OCI-LY7 (cell line): Measurements from ENCODE around the gene MIEF2. TPM values are rescaled to one million over a fixed set of nuclear protein-coding genes. Genes with fewer than 3 reads are reported as not detected.

Source experiments
- BruUV-seq: library from RNA; stranded (reverse); fragments of 400-500 nt; replicated peaks from 2 replicates; lab custom pipeline; 2021; lab: Mats Ljungman, UMichigan
- CTCF ChIA-PET: fragments of 300-600 bp; sonication (Branson Sonifier 250); formaldehyde crosslinking; loops from one replicate; lab custom pipeline; 2022; ENCODE audit warnings: antibody characterized with exemption; ENCODE audit not compliant: unreplicated experiment; lab: Charles Lee
- POLR2A ChIA-PET: fragments of 300-600 bp; sonication (Branson Sonifier 250); formaldehyde crosslinking; loops from one replicate; lab custom pipeline; 2022; ENCODE audit warnings: antibody characterized with exemption; lab: Charles Lee
- DNase-seq: peaks from one replicate; pipeline ENCODE4 v3.0.0-alpha.2; 2015; ENCODE audit warnings: low spot score
- H2AFZ ChIP-seq: fragments of 200-600 bp; sonication (generic), shearing (Covaris generic); 2 replicates; pipeline ENCODE4 v1.6.1; 2014; ENCODE audit warnings: mild to moderate bottlenecking, antibody characterized with exemption, low read length, moderate library complexity
- H3K27ac ChIP-seq: fragments of 200-600 bp; sonication (generic); 2 replicates; pipeline ENCODE4 v1.5.1; 2014; ENCODE audit warnings: mixed run types, low read depth, mild to moderate bottlenecking, moderate library complexity, low read length, inconsistent platforms; ENCODE audit not compliant: poor library complexity, severe bottlenecking
- H3K36me3 ChIP-seq: fragments of 200-600 bp; sonication (generic); 2 replicates; pipeline ENCODE4 v1.6.1; 2014; ENCODE audit warnings: mild to moderate bottlenecking, antibody characterized with exemption, low read length, moderate library complexity, mixed read lengths; ENCODE audit not compliant: insufficient read depth
- H3K4me1 ChIP-seq: fragments of 200-600 bp; sonication (generic); 2 replicates; pipeline ENCODE4 v1.5.1; 2014; ENCODE audit warnings: mild to moderate bottlenecking, low read length; ENCODE audit not compliant: insufficient read depth, poor library complexity, severe bottlenecking
- H3K4me2 ChIP-seq: fragments of 200-600 bp; sonication (generic); 2 replicates; pipeline ENCODE4 v1.6.1; 2014; ENCODE audit warnings: mild to moderate bottlenecking, low read length
- H3K4me3 ChIP-seq: fragments of 200-600 bp; sonication (generic); 2 replicates; pipeline ENCODE4 v1.5.1; 2014; ENCODE audit warnings: mild to moderate bottlenecking, low read depth, low read length; ENCODE audit not compliant: poor library complexity, severe bottlenecking
- H3K79me2 ChIP-seq: fragments of 200-600 bp; sonication (generic); 2 replicates; pipeline ENCODE4 v1.6.1; 2016; ENCODE audit warnings: low read depth, mild to moderate bottlenecking, low read length, moderate library complexity, mixed read lengths; ENCODE audit not compliant: insufficient read depth
- H3K9me2 ChIP-seq: fragments of 200-600 bp; sonication (generic); 2 replicates; pipeline ENCODE4 v1.6.1; 2016; ENCODE audit warnings: mild to moderate bottlenecking, low read length, mixed read lengths; ENCODE audit not compliant: insufficient read depth
- H3K9me3 ChIP-seq: fragments of 200-600 bp; sonication (generic); 2 replicates; pipeline ENCODE4 v1.6.1; 2014; ENCODE audit warnings: mild to moderate bottlenecking, mixed run types, low read length, mixed read lengths
- H4K20me1 ChIP-seq: fragments of 200-600 bp; sonication (generic); 2 replicates; pipeline ENCODE4 v1.6.1; 2014; ENCODE audit warnings: mild to moderate bottlenecking, antibody characterized with exemption, low read length, moderate library complexity, mixed read lengths; ENCODE audit not compliant: insufficient read depth
- EZH2phosphoT487 ChIP-seq: fragments of 200-600 bp; sonication (generic); IDR thresholded peaks from 2 replicates; pipeline ENCODE4 v1.6.1; 2018; ENCODE audit warnings: low read depth, borderline replicate concordance, mild to moderate bottlenecking, mixed run types, antibody characterized with exemption, low read length, moderate library complexity, mixed read lengths
- intact Hi-C: fragments of 100-400 bp; cut with micrococcal nuclease; formaldehyde crosslinking; loops from one replicate; pipeline ENCODE4 v1.10.0; 2022; ENCODE audit not compliant: unreplicated experiment
- total RNA-seq, 2 experiments: library from RNA; depleted of rRNA in 1 of 2; stranded (reverse); fragments of >200 nt in 1 of 2; shearing (Covaris generic) in 1 of 2; gene quantifications; 2 replicates each; pipeline ENCODE4 v1.2.3, GENCODE V29; 2014 to 2022
- TF ChIP-seq, protein P1 (sequence below): fragments of 200-600 bp; sonication (generic); conservative IDR thresholded peaks from 2 replicates; pipeline ENCODE4 v1.5.1; 2014; ENCODE audit warnings: mild to moderate bottlenecking, antibody characterized with exemption, low read length, moderate library complexity, mixed read lengths

The MIEF2 gene
- total RNA-seq, 2 experiments from 2014 or later: 7.9 to 11.8 TPM

- no peaks in the 10 kb centered on the region for H3K79me2 ChIP-seq
- CTCF ChIA-PET: no interaction called here
- TF ChIP-seq, protein P1, sequence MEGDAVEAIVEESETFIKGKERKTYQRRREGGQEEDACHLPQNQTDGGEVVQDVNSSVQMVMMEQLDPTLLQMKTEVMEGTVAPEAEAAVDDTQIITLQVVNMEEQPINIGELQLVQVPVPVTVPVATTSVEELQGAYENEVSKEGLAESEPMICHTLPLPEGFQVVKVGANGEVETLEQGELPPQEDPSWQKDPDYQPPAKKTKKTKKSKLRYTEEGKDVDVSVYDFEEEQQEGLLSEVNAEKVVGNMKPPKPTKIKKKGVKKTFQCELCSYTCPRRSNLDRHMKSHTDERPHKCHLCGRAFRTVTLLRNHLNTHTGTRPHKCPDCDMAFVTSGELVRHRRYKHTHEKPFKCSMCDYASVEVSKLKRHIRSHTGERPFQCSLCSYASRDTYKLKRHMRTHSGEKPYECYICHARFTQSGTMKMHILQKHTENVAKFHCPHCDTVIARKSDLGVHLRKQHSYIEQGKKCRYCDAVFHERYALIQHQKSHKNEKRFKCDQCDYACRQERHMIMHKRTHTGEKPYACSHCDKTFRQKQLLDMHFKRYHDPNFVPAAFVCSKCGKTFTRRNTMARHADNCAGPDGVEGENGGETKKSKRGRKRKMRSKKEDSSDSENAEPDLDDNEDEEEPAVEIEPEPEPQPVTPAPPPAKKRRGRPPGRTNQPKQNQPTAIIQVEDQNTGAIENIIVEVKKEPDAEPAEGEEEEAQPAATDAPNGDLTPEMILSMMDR: no peak
- no peak for TF ChIP-seq EZH2phosphoT487
- BruUV-seq: no TSS peak
- no peak overlapping the region for H3K4me2 ChIP-seq
- H4K20me1 ChIP-seq: no peaks in the 10 kb centered on the region
- intact Hi-C loops: no loop called here
- H3K4me3 ChIP-seq: no peak overlapping the region
- no peak overlapping the region for H3K27ac ChIP-seq
- no peaks in the 10 kb centered on the region for H3K9me3 ChIP-seq
- POLR2A ChIA-PET: no interaction called here
- no peaks in the 10 kb centered on the region for H3K9me2 ChIP-seq
- peaks cover 87% of the 10 kb centered on the region for H3K36me3 ChIP-seq
- no peak overlapping the region for H2AFZ ChIP-seq
- no peaks in the 10 kb centered on the region for H3K4me1 ChIP-seq
- no peak for DNase-seq
Observed at GRCh38 chr17:18250708-18251107, 9.8 kb upstream of the MIEF2 start.

GRCh38 chr17:18251204-18251603 is 9.3 kb upstream of the MIEF2 start:
- BruUV-seq: no TSS peak
- POLR2A ChIA-PET: no interaction called here
- TF ChIP-seq, protein P1: no peak
- no peak for TF ChIP-seq EZH2phosphoT487

GRCh38 chr17:18252160-18252559 is 8.3 kb upstream of the MIEF2 start:
- peaks cover 83% of the 10 kb centered on the region for H3K36me3 ChIP-seq
- H4K20me1 ChIP-seq: no peaks in the 10 kb centered on the region
- DNase-seq: no peak
- H3K27ac ChIP-seq: no peak overlapping the region
- no peaks in the 10 kb centered on the region for H3K9me3 ChIP-seq
- no peak overlapping the region for H3K4me3 ChIP-seq
- no peak overlapping the region for H2AFZ ChIP-seq
- H3K79me2 ChIP-seq: peaks cover 3% of the 10 kb centered on the region; the same call in 1 of the 2 replicates
- intact Hi-C loops: no loop called here
- H3K4me2 ChIP-seq: no peak overlapping the region
- CTCF ChIA-PET: no interaction called here
- POLR2A ChIA-PET: no interaction called here
- no peaks in the 10 kb centered on the region for H3K9me2 ChIP-seq
- peaks cover 5% of the 10 kb centered on the region for H3K4me1 ChIP-seq
- BruUV-seq: no TSS peak
- TF ChIP-seq, protein P1: no peak
- no peak for TF ChIP-seq EZH2phosphoT487

More at GRCh38 chr17:18251204-18251603, 9.3 kb upstream of the MIEF2 start:
- Histone ChIP-seq H3K4me3 (no peak overlapping the region), H3K4me1 (no peaks in the 10 kb centered on the region), H3K9me3 (no peaks in the 10 kb centered on the region), H4K20me1 (no peaks in the 10 kb centered on the region), H3K9me2 (no peaks in the 10 kb centered on the region), H3K4me2 (no peak overlapping the region), H3K36me3 (peaks cover 87% of the 10 kb centered on the region), H2AFZ (no peak overlapping the region), H3K79me2 (no peaks in the 10 kb centered on the region), H3K27ac (no peak overlapping the region)
- intact Hi-C loops: no loop called here
- CTCF ChIA-PET: no interaction called here
- DNase-seq: no peak
